ENCODE data around the gene ELL2. TPM values are rescaled to one million over a fixed set of nuclear protein-coding genes. Genes with fewer than 3 reads are reported as not detected.
A peak's percentile ranks its signal among the peaks of the same experiment; 100 is the strongest.

Gene ELL2
- total RNA-seq, 1 donor from 2014 or later: 14.2 TPM

DNA sequence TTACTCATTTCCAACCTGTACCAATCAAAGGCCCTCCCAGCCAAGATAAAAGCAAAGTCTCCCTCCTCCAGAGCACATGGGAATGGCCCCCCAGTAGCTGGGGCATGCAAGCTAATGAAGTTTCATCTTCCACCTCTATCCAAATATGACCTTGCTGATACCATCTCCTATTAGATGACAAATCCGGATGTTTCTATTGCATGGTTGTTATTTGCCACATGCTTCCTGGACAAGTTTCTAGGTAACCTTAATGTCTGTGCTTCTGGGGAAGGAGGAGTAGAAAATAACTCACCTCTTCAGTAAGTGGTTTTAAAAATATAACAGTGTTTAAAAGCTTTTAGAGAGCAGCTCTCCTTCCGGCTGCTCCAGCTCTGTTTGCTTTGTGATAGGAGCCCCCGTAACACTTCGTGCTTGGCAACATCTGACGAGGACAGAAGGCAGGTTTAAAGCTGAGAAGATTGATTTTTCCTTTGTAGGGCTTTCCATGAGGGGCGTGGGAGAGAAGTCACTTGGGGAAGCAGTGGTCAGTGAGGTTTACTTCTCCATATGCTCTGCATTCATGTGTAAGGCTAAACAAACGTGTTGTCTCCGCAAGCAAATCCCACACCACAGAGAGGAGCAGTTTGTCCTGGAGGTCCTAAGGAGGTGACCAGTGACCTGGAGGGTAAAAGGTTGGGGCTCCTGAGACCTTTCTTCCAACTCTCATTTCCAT is 98.8 kb downstream of the ELL2 start:
- peaks cover 2% of the 10 kb centered on the region for H3K9me3 Mint-ChIP-seq
- H3K36me3 Mint-ChIP-seq: no peaks in the 10 kb centered on the region
- no peak overlapping the region for H3K4me3 ChIP-seq
- H2AFZ ChIP-seq (replicated peaks): no peak overlapping the region
- H3K36me3 ChIP-seq: no peaks in the 10 kb centered on the region
- H3K9ac ChIP-seq: no peak overlapping the region
- H3K4me1 Mint-ChIP-seq: peaks cover 62% of the 10 kb centered on the region
- H3K27ac ChIP-seq: no peak overlapping the region
- no peak overlapping the region for H3K4me3 Mint-ChIP-seq
- peak overlapping the region; percentile 75 for H3K27ac Mint-ChIP-seq
- peaks cover 27% of the 10 kb centered on the region for H3K4me1 ChIP-seq
- no peak overlapping the region for H3K4me2 ChIP-seq
- no peak for DNase-seq (ENCODE audit: low spot score)
- TF ChIP-seq EZH2 (IDR thresholded peaks at IDR 0.05) (no peak), EZH2phosphoT487 (IDR thresholded peaks at IDR 0.05) (no peak)
- TF ChIP-seq, protein P1, sequence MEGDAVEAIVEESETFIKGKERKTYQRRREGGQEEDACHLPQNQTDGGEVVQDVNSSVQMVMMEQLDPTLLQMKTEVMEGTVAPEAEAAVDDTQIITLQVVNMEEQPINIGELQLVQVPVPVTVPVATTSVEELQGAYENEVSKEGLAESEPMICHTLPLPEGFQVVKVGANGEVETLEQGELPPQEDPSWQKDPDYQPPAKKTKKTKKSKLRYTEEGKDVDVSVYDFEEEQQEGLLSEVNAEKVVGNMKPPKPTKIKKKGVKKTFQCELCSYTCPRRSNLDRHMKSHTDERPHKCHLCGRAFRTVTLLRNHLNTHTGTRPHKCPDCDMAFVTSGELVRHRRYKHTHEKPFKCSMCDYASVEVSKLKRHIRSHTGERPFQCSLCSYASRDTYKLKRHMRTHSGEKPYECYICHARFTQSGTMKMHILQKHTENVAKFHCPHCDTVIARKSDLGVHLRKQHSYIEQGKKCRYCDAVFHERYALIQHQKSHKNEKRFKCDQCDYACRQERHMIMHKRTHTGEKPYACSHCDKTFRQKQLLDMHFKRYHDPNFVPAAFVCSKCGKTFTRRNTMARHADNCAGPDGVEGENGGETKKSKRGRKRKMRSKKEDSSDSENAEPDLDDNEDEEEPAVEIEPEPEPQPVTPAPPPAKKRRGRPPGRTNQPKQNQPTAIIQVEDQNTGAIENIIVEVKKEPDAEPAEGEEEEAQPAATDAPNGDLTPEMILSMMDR (IDR thresholded peaks at IDR 0.05): no peak
- H3K79me2 ChIP-seq (ENCODE audit: low read depth): no peaks in the 10 kb centered on the region
- H3F3A ChIP-seq (ENCODE audit: low read depth): peaks cover 6% of the 10 kb centered on the region
- no peaks in the 10 kb centered on the region for H3K9me3 ChIP-seq (ENCODE audit: low read depth)
- peaks cover 13% of the 10 kb centered on the region for H3K27me3 Mint-ChIP-seq (ENCODE audit: insufficient read depth, low read depth)
- no peaks in the 10 kb centered on the region for H3K27me3 ChIP-seq
- no peaks in the 10 kb centered on the region for H4K20me1 ChIP-seq (ENCODE audit: low read depth)

DNA sequence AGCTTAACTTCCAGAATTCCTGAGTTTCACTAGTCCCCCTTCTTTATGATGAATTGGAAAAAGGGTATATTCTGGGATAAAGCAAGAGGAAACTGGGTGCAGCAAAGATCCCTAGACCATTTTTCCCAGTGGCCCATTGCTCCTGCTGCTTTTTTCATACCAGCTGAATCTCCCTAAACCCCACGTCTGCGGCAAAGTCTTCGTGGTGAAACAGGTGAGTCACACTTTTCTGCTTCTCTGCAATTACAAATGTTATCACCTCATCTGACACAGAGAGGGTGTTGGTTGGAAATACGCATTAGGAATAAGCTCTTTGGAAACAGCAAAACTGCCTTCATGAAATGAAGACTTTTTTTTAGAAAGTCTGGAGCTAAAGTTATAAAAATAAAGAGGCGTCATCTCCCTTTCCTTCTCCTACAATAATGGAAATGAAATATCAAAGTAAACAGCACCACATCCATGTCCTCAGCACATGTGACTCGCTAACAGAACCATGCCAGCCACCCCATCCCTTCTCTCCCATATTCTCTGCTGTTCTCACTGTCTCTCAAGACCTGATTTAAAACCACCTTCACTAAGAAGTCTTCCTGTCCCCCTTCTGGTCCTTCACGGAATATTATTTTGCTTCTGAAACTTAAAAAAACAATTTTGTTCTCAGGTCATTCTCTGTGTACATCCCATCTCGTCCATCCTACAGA is 99.6 kb downstream of the ELL2 start:
- no peaks in the 10 kb centered on the region for H3K36me3 ChIP-seq
- no peaks in the 10 kb centered on the region for H3K79me2 ChIP-seq (ENCODE audit: low read depth)
- H3K9ac ChIP-seq: no peak overlapping the region
- no peak overlapping the region for H3K4me3 Mint-ChIP-seq
- no peak overlapping the region for H2AFZ ChIP-seq (replicated peaks)
- H3K4me1 ChIP-seq: peaks cover 27% of the 10 kb centered on the region
- no peaks in the 10 kb centered on the region for H3K27me3 ChIP-seq
- no peak overlapping the region for H3K27ac ChIP-seq
- H3K27ac Mint-ChIP-seq: no peak overlapping the region
- TF ChIP-seq, protein P1 (IDR thresholded peaks at IDR 0.05): no peak
- no peak for TF ChIP-seq EZH2phosphoT487 (IDR thresholded peaks at IDR 0.05)
- TF ChIP-seq EZH2 (IDR thresholded peaks at IDR 0.05): no peak
- no peaks in the 10 kb centered on the region for H4K20me1 ChIP-seq (ENCODE audit: low read depth)
- H3K4me2 ChIP-seq: no peak overlapping the region
- DNase-seq (ENCODE audit: low spot score): no peak
- H3K9me3 ChIP-seq (ENCODE audit: low read depth): no peaks in the 10 kb centered on the region
- H3K27me3 Mint-ChIP-seq (ENCODE audit: insufficient read depth, low read depth): peaks cover 13% of the 10 kb centered on the region
- peaks cover 68% of the 10 kb centered on the region for H3K4me1 Mint-ChIP-seq
- H3K4me3 ChIP-seq: no peak overlapping the region
- peaks cover 2% of the 10 kb centered on the region for H3K9me3 Mint-ChIP-seq
- H3F3A ChIP-seq (ENCODE audit: low read depth): peaks cover 6% of the 10 kb centered on the region
- H3K36me3 Mint-ChIP-seq: no peaks in the 10 kb centered on the region

DNA sequence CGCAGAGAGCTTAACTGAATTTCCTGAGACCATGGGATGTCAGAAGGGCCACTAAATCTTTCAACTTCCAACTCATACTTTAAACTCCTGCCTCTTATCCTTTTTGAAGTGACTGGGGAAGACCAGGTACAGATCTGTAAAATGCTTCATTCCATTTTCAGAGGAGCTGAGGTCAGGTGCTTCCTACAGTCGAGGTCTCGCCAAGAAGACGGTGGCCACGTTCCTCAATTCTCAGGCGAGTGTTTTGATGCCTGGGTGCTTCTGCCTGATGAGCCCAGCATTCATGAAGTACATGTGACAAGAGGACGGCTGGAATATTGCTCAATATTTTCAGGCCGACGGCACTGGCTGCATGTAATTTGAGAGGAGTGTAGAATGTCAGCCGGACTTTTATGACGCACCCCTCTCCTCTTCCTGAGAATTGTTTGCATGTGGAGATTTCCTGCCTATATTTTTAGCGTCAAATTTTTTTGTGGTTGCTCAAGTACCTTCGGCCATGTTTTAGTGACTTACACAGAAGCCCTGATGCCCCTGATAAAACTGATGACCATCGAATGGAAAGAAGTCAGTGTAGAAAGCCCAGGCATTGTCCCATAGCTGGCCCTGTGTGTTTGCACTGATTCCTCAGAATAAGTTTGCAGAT is 100.3 kb downstream of the ELL2 start:
- H3K9me3 Mint-ChIP-seq: no peaks in the 10 kb centered on the region
- no peaks in the 10 kb centered on the region for H3K27me3 ChIP-seq
- no peak for DNase-seq (ENCODE audit: low spot score)
- H3K4me3 Mint-ChIP-seq: no peak overlapping the region
- no peak overlapping the region for H3K4me3 ChIP-seq
- no peak overlapping the region for H3K27ac ChIP-seq
- H3K4me1 Mint-ChIP-seq: peaks cover 74% of the 10 kb centered on the region
- peak overlapping the region; percentile 44 for H3K27ac Mint-ChIP-seq
- no peaks in the 10 kb centered on the region for H3K36me3 Mint-ChIP-seq
- no peak overlapping the region for H3K4me2 ChIP-seq
- no peak for TF ChIP-seq EZH2 (IDR thresholded peaks at IDR 0.05)
- TF ChIP-seq, protein P1 (IDR thresholded peaks at IDR 0.05): no peak
- TF ChIP-seq EZH2phosphoT487 (IDR thresholded peaks at IDR 0.05): no peak
- no peaks in the 10 kb centered on the region for H3K36me3 ChIP-seq
- H3K9me3 ChIP-seq (ENCODE audit: low read depth): no peaks in the 10 kb centered on the region
- H3K79me2 ChIP-seq (ENCODE audit: low read depth): no peaks in the 10 kb centered on the region
- H3K27me3 Mint-ChIP-seq (ENCODE audit: insufficient read depth, low read depth): peaks cover 13% of the 10 kb centered on the region
- peaks cover 32% of the 10 kb centered on the region for H3K4me1 ChIP-seq
- no peak overlapping the region for H3K9ac ChIP-seq
- H4K20me1 ChIP-seq (ENCODE audit: low read depth): no peaks in the 10 kb centered on the region
- H2AFZ ChIP-seq (replicated peaks): no peak overlapping the region
- H3F3A ChIP-seq (ENCODE audit: low read depth): peaks cover 6% of the 10 kb centered on the region

Measured in neural progenitor cell (in vitro differentiated cells).